Stimulated activated CD8-positive, alpha-beta memory T cell treated with anti-CD3 and anti-CD28 coated beads, Interleukin-2, amount 100 ng/mL, for 48 hours (primary cell): Measurements from ENCODE around the gene UBL4B.
"Not testable (repeated sequence)": the region's sequence is repeated elsewhere in the genome, so short reads cannot be mapped to it uniquely, and the experiment has no call there.

Source experiments
- DNase-seq, 2 donors: peaks; one replicate each; pipeline ENCODE4 v3.0.0-alpha.2; 2020; ENCODE audit warnings: low read depth in 2 of 2

Gene UBL4B

DNA sequence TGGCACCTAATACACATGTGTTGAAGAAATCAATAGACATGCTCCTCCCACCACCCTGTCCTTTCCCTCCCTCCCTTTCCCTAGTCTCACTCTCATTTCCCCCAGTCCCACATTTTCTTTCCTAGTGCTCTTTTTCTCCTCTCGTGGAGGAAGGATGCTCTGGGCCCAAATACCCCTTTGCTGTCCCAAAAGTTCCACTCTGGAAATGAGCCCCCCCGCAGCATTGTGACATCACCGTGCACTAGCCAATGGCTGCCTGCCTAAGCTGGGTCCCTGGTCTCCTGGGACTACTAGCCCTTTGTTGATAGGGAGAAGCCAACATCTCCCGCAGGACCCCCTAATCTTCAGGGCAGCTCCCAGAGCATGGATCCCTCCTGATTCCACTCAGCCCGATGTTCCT, at the start of gene UBL4B:
TSS of gene UBL4B (plus strand) at position 301 of the 400 bp plus-strand sequence. CDS start at position 393, 92 bp downstream.
- DNase-seq = no peak

DNA sequence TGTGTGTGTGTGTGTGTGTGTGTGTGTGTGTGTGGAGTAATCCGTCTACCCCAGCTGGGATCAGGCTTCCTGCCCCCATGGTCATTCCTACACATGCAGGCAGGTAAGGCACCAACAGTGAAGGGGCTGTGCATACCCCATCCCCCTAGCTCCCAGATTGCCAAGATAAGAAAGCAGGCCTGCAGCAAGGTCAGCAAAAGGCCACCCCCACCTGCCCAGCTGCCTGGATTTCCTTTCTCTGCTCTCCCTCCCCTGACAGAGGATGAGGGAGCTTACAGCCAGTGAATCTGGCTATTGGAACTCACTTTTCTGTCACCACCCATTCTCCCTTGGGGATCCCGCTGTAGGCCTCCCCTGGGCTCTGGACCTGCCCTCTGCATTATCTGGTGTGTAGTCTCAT, 49.6 kb upstream of the UBL4B start:
- DNase-seq = no peak

- DNase-seq = no peak
Measured at GRCh38 chr1:110063781-110064180, 48.5 kb upstream of the UBL4B start.

- DNase-seq = no peak
Measured at GRCh38 chr1:110064576-110065337, 47.5 kb upstream of the UBL4B start.

GRCh38 chr1:110065841-110066240, 46.4 kb upstream of the UBL4B start:
- DNase-seq = no peak

DNA sequence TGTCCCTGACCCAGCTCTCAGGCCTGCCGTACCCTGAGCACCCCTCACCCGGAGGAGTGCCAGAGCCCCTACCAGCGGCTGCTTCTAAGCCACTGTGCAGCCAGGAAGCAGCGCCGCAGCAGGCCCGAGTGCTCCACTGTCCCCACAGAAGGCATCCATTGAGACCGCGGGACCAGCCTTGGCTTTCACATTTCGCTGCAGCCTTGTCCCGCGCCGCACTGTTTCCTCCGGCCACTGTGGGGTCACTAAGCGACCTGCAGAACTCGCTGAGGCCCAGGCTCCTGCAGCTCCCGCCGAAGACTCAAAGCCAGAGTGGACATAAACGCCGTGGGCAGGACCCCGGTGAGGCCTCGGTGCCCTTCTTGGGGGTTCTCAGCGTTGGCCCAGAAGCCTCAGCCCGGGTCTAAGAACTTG, 44.8 kb upstream of the UBL4B start:
- DNase-seq = no peak

GRCh38 chr1:110067893-110068645, 44.2 kb upstream of the UBL4B start:
- DNase-seq = no peak

GRCh38 chr1:110068646-110069403, 43.4 kb upstream of the UBL4B start:
- no peak for DNase-seq

DNA sequence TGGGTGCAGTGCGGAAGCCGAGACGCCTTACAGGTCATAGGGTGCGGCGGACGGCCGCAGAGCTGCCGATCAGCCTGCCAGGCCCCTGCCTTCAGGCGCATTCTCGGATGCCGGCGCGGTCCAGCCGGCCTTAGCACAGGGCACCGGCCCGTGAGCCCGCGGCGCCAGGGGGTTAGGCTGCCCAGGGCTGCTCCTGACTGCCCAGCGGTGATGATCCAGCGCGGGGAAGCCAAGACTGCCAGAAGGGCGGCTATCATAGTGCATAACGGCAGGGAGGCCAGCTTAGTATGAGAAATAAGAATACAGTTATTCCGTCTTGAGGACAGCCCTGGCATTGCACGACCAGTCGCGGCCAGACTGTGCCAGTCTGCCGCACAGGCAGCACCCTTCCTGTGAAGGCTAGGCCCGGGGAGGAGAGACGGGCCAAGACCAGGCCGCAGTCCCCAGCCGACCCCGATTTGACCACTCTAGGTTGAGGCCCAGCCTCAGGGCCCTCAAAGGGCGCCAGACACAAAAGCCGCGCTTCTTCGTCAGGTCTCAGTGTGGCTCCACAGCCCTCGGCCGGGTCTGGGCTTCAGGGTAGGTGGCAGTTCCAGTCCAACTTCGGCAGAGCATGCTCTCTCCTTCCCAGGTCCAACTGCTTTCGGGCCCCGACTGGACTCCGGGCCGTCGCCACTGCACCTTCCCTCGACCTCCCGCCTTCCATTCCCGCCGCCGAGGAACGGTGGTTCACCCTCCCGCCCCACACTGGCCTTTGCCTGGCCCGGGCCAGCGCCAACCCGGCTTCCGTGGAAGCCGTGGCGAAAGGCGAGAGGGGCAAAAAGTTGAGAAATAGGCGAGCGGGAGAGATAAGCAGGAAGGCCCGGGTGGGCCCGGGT, 42.6 kb upstream of the UBL4B start:
- no peak for DNase-seq

DNA sequence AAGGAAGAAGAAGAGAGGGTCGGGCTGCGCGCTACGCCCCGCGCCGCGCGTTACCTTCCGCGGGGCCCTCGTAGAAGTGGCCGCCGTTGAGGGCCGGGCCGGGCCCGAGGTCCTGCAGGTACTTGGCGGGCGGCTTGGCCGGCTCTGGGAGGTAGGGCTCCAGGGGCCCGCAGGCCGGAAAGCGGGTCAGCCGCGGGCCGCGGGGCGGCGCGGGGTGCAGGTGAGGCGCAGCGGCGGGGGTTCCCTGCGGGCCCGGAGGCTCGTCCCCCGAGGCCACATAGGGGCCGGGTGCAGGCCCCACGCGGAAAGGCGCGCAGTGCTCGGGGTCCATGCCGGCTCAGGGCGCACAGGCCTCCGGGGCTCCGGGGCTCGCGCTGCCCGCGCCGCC, 42.0 kb upstream of the UBL4B start:
- no peak for DNase-seq

DNA sequence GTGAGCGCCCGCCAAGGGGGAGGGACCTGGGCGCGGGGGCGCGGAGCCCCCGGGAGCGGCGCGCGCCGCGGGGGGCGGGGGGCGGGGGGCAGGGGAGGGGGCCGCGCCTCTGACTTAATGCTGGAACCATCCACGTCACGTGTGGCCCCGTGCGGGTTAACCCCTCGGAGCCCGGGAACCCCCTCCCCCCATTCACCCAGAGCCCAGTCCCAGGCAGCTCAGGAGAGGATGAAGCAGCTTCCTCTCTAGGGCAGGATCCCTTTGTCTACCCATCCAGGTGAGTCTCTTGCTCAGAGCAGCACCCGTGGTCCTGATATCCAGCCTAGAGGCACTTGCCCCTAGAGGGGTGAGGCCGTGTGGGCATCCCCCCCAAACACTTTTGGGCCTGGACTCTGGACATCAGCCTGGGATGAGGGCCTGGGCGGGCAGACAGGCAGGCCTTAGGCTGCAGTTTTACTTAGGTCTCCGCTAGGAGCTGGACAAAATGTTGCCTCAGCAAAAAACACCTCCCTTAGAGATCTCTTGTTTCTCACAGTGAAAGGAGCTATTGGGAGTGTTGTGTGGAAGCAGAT, 41.5 kb upstream of the UBL4B start, which contains the start of gene ALX3:
TSS of gene ALX3 (minus strand) at position 2 of the 572 bp plus-strand sequence. CDS start 60 bp downstream, outside the sequence.
- no peak for DNase-seq

DNA sequence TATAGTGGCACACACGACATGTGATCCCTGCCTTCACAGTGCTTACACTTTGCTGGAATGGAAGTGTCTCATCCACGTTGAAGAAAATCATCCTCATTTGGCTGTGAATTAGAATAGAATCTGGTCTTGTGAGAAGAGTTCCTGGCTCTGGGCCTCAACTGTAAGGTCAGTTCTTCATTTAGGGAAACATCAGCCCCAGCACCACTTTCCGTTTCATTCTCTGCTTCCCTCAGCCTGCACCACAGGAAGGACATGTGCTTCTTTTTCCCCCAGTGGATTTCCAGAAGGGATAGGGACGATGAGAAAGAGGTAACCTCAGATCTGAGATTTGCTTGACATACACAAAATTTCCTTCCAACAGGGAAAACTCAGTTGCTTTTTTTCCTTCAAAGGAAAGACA, 38.1 kb upstream of the UBL4B start:
- DNase-seq = no peak

DNA sequence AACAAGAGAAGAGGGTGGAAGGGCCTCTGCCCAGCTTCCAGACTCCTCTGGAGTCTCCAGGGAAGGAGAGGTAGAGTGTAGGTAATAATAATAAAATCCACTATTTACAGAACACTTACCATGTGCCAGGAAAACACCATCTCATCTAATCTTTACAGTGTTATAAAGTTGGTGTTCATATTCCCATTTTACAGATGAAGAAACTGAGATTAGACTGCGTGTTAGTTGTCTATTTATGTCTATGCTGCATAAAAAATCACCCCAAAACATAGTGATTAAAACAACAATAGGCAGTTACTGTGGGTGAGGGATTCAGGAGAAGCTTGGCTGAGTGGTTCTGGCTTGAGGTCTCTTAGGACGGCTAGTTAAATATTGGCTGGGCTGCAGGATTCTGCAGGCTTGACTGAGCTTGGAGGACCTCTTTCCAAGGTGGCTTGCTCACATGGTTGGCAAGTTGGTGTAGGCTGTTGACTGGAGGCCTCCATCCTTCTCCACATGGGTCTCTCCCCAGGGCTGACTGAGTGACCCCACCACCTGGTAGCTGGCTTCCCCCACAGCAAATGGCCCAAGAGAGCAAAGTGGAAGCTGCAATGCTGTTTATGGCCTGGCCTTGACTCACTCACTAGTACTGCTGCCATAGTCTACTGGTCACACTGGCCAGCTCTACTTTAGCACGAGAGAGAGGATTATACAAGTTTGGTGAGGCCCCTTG, 35.3 kb upstream of the UBL4B start:
- DNase-seq = no peak

GRCh38 chr1:110079995-110080394, 32.2 kb upstream of the UBL4B start:
- not testable (repeated sequence) for DNase-seq

DNA sequence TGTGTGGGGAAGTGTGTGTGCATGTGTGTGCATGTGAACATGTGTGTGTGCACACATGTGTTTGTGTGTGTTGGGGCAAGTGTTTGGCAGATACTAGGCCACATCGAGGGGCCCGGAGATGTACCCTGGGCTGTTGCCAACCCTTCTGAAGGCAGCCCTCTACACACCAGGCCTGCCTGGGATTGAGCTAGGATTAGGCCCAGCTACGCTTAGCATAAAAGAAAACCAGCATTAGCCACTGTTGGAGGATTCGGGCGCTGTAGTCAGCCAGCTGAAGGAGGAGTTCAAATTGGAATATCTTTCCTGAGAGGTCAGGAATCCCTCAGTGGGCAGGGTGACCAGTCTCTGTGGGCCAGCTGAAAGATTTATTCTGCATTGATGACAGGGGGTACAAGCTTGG, 31.2 kb upstream of the UBL4B start:
- DNase-seq = no peak

- DNase-seq = no peak
Measured at GRCh38 chr1:110082477-110082876, 29.8 kb upstream of the UBL4B start.

GRCh38 chr1:110083061-110083865, 29.0 kb upstream of the UBL4B start:
- no peak for DNase-seq

DNA sequence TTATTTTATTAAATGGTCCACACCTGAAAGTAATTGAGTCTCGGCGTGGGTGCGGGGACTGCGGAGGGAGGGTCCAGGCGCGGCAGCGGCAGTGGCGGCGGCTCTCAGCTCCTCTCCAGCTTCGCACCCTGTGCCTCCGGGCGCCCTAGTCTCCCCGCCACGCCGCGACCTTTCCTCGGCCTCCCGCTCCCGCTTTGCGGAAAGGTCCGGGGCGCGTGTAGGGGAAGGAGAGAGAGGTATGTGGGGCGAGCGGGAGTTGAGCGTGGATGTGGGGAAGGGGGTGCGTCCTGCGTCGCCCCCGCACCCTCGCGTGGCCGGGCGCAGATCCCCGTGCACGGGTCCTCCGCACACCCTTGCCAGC, 28.4 kb upstream of the UBL4B start:
- no peak for DNase-seq

DNA sequence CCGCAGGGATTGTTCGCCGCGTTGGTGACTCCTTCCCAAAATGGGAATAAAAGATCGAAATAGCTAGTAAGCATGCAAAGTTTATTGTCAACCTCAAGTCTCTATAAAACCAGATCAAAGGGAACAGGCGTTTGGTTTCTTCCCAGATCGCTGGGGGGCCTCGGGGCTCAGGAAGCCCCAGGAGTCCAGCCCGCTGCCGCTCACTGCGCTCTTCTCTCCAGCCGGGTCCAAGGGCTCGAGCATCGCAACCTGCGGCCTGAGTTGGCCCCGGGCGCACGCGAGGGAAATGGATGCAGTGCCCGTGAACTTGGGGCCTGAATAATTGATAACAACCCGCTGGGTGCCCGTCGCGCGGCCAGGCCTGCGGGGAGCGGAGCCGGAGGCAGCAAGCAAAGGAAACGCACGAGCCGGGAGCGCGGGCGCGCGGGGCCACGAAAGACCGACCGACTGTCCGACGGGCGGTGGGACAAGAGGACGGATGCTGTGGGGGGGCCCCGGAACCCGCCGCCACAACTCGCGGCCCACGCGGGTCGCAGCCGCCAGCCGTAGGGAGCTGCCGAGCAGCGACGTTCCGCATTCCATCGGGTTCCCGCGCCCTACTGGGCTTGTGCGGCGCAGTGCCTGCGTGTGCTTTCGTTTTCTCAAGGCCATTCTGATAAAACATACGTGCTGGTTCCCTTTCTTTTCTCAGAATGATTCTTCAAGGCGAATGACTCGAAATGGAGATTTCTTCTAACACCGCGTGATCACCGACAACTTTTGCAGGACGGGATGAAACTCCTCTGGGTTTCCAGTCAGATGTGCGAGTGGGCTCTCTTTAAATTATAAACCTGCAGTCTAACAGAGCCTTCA, 27.8 kb upstream of the UBL4B start:
- no peak for DNase-seq
